ENCODE measurements around the gene LDHA. TPM values are rescaled to one million over a fixed set of nuclear protein-coding genes. Genes with fewer than 3 reads are reported as not detected.

Gene LDHA
- total and polyA plus RNA-seq, 2 of the 8 experiments (the other 6 are each of a cell fraction or from before 2014, with no cell fraction given): 443 to 486 TPM

- TF ChIP-seq GTF2F1 (IDR thresholded peaks at IDR 0.05; ENCODE audit: borderline replicate concordance, low read depth, low read length) (no peak), EP300 (IDR thresholded peaks at IDR 0.05; ENCODE audit: borderline replicate concordance in 1 of 2, low read depth in 2 of 2, low read length in 2 of 2) (no peak), RNF2 (IDR thresholded peaks at IDR 0.05; ENCODE audit: borderline replicate concordance, low read depth, low read length, missing control alignments, poor library complexity, severe bottlenecking) (no peak), TAF7 (optimal IDR thresholded peaks at IDR 0.05; ENCODE audit: borderline replicate concordance, low read depth, low read length) (no peak), EGR1 (IDR thresholded peaks at IDR 0.05; ENCODE audit: borderline replicate concordance, low read depth, low read length) (no peak), SP4 (IDR thresholded peaks at IDR 0.05; ENCODE audit: low read length) (no peak), SIX5 (IDR thresholded peaks at IDR 0.05; ENCODE audit: low read depth, low read length) (no peak), RFX5 (IDR thresholded peaks at IDR 0.05; ENCODE audit: borderline replicate concordance, low read depth, low read length) (no peak), CTCF (IDR thresholded peaks at IDR 0.05; ENCODE audit: control extremely low read depth in 1 of 3, insufficient read depth in 1 of 3, low read depth in 1 of 3, low read length in 3 of 3) (no peak), CHD1 (IDR thresholded peaks at IDR 0.05; ENCODE audit: low read depth, low read length) (no peak), GABPA (IDR thresholded peaks at IDR 0.05; ENCODE audit: borderline replicate concordance, insufficient read depth, low read length) (no peak), SP1 (IDR thresholded peaks at IDR 0.05; ENCODE audit: low read depth, low read length) (peak; percentile 18; the same call in 1 of the 2 replicates), E2F6 (IDR thresholded peaks at IDR 0.05) (peak; percentile 78; the same call in 1 of the 2 replicates), HDAC2 (IDR thresholded peaks at IDR 0.05; ENCODE audit: borderline replicate concordance in 1 of 2, low read depth in 2 of 2, low read length in 2 of 2) (no peak), BCL11A (IDR thresholded peaks at IDR 0.05; ENCODE audit: low read depth in 2 of 2, low read length in 2 of 2) (no peak), CTBP2 (IDR thresholded peaks at IDR 0.05; ENCODE audit: borderline replicate concordance, insufficient read depth, insufficient read length, low read length) (no peak), BRCA1 (IDR thresholded peaks at IDR 0.05; ENCODE audit: low read depth, low read length) (no peak), CREB1 (IDR thresholded peaks at IDR 0.05) (no peak), FOSL1 (IDR thresholded peaks at IDR 0.05; ENCODE audit: insufficient read depth, low read depth, low read length) (no peak)
Observed at GRCh38 chr11:18395735-18396504, 1.6 kb downstream of the LDHA start (continued).
